Measurements from ENCODE around the gene EVL.

DNA sequence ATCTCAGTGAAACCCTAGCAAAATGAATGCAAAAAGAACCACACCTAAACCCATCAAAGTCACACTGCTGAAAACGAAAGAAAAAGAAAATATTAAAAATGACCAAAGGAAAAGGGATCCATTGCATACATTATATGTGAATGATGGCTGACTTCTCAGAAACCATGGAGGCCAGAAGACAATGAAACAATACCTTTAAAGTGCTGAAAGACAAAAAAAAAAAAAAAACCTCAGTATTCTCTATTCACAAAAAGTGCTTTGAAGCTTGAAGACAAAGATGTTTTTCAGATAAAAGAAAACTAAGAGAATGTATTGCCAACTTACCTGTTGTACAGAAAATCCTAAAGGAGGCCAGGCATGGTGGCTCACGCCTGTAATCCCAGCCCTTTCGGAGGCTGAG is 4.5 kb upstream of the EVL start:
- no peak for TF ChIP-seq GABPA (IDR thresholded peaks at IDR 0.05; ENCODE audit: borderline replicate concordance, insufficient read depth, low read length)
- no peak for TF ChIP-seq CHD2 (IDR thresholded peaks at IDR 0.05; ENCODE audit: low read length)
- TF ChIP-seq NANOG (IDR thresholded peaks at IDR 0.05; ENCODE audit: insufficient read depth, low read depth, low read length, poor library complexity, severe bottlenecking), result no peak
- TF ChIP-seq BRCA1 (IDR thresholded peaks at IDR 0.05; ENCODE audit: low read depth, low read length), result no peak
- TF ChIP-seq, protein P1, sequence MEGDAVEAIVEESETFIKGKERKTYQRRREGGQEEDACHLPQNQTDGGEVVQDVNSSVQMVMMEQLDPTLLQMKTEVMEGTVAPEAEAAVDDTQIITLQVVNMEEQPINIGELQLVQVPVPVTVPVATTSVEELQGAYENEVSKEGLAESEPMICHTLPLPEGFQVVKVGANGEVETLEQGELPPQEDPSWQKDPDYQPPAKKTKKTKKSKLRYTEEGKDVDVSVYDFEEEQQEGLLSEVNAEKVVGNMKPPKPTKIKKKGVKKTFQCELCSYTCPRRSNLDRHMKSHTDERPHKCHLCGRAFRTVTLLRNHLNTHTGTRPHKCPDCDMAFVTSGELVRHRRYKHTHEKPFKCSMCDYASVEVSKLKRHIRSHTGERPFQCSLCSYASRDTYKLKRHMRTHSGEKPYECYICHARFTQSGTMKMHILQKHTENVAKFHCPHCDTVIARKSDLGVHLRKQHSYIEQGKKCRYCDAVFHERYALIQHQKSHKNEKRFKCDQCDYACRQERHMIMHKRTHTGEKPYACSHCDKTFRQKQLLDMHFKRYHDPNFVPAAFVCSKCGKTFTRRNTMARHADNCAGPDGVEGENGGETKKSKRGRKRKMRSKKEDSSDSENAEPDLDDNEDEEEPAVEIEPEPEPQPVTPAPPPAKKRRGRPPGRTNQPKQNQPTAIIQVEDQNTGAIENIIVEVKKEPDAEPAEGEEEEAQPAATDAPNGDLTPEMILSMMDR (IDR thresholded peaks at IDR 0.05; ENCODE audit: control extremely low read depth in 1 of 3, insufficient read depth in 1 of 3, low read depth in 1 of 3, low read length in 3 of 3), result no peak
- TF ChIP-seq FOSL1 (IDR thresholded peaks at IDR 0.05; ENCODE audit: insufficient read depth, low read depth, low read length), result no peak
- no peak for TF ChIP-seq SP1 (IDR thresholded peaks at IDR 0.05; ENCODE audit: low read depth, low read length)
- no peak for TF ChIP-seq MAFK (IDR thresholded peaks at IDR 0.05; ENCODE audit: low read depth, low read length)
- TF ChIP-seq KDM1A (IDR thresholded peaks at IDR 0.05; ENCODE audit: borderline replicate concordance, low read length), result no peak
- no peak for TF ChIP-seq CEBPB (IDR thresholded peaks at IDR 0.05; ENCODE audit: low read depth, low read length)
- TF ChIP-seq POLR2A (IDR thresholded peaks at IDR 0.05; ENCODE audit: control extremely low read depth in 1 of 2, low read depth in 2 of 2, low read length in 2 of 2), result no peak
- no peak for TF ChIP-seq POLR2AphosphoS5 (IDR thresholded peaks at IDR 0.05; ENCODE audit: low read depth, low read length)
- no peak for TF ChIP-seq KDM4A (IDR thresholded peaks at IDR 0.05; ENCODE audit: low read depth, low read length, severe bottlenecking)
- TF ChIP-seq JUN (IDR thresholded peaks at IDR 0.05; ENCODE audit: low read depth, low read length), result no peak

Measured in H1 (cell line).